T-helper 1 cell treated with Interleukin-12 subunit alpha and Interleukin-12 subunit beta and Interleukin-4 antibody, amounts not matched to agents 30 μg/mL and 1 μg/mL, for 36 hours (primary cell): ENCODE data around the gene VSIG10.
"Not testable (repeated sequence)": the region's sequence is repeated elsewhere in the genome, so short reads cannot be mapped to it uniquely, and the experiment has no call there.

Experiments
- H3K27ac Mint-ChIP-seq: one replicate; pipeline ENCODE4 v1.8.0; 2021; ENCODE audit warnings: mild to moderate bottlenecking, mixed read lengths
- H3K27me3 Mint-ChIP-seq: one replicate; pipeline ENCODE4 v1.8.0; 2021; ENCODE audit warnings: low read depth, mixed read lengths
- H3K36me3 Mint-ChIP-seq: one replicate; pipeline ENCODE4 v1.8.0; 2021; ENCODE audit warnings: low read depth, mixed read lengths
- H3K4me1 Mint-ChIP-seq: one replicate; pipeline ENCODE4 v1.8.0; 2021; ENCODE audit warnings: low read depth, mixed read lengths
- H3K4me3 Mint-ChIP-seq: one replicate; pipeline ENCODE4 v1.8.0; 2021; ENCODE audit warnings: mild to moderate bottlenecking, moderate library complexity, mixed read lengths
- H3K9me3 Mint-ChIP-seq: one replicate; pipeline ENCODE4 v1.8.0; 2021; ENCODE audit warnings: mixed read lengths

Gene VSIG10

GRCh38 chr12:118098401-118098800 is 5.4 kb downstream of the VSIG10 start:
- H3K4me1 Mint-ChIP-seq, result peaks cover 2% of the 10 kb centered on the region
- no peak overlapping the region for H3K4me3 Mint-ChIP-seq
- no peaks in the 10 kb centered on the region for H3K9me3 Mint-ChIP-seq
- no peak overlapping the region for H3K27ac Mint-ChIP-seq
- no peaks in the 10 kb centered on the region for H3K36me3 Mint-ChIP-seq
- peaks cover 26% of the 10 kb centered on the region for H3K27me3 Mint-ChIP-seq

DNA sequence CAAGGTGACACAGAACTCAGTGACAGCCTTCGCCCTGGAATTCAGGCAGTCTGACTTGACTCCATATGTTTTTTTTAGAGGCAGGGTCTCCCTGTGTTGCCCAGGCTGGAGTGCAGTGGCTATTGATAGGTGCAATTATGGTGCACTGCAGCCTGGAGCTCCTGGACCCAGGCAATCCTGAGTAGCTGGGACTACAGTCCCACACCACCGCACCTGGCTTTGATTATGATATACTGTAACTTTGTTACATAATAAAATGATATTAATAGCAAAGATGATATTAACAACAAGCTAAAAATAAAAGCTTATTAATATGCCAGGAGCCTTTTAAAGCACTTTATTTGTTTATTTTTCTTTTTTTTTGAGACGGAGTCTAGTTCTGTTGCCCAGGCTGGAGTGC is 9.8 kb downstream of the VSIG10 start:
- no peak overlapping the region for H3K27ac Mint-ChIP-seq
- no peak overlapping the region for H3K4me3 Mint-ChIP-seq

GRCh38 chr12:118089782-118090181 is 14.0 kb downstream of the VSIG10 start:
- H3K36me3 Mint-ChIP-seq, result no peaks in the 10 kb centered on the region
- H3K4me1 Mint-ChIP-seq, result no peaks in the 10 kb centered on the region
- no peak overlapping the region for H3K4me3 Mint-ChIP-seq
- no peaks in the 10 kb centered on the region for H3K9me3 Mint-ChIP-seq
- H3K27ac Mint-ChIP-seq, result no peak overlapping the region
- H3K27me3 Mint-ChIP-seq, result no peaks in the 10 kb centered on the region

More for the DNA sequence above, 9.8 kb downstream of the VSIG10 start:
- H3K27me3 Mint-ChIP-seq, result peaks cover 4% of the 10 kb centered on the region
- no peaks in the 10 kb centered on the region for H3K36me3 Mint-ChIP-seq
- H3K9me3 Mint-ChIP-seq, result no peaks in the 10 kb centered on the region
- no peaks in the 10 kb centered on the region for H3K4me1 Mint-ChIP-seq

DNA sequence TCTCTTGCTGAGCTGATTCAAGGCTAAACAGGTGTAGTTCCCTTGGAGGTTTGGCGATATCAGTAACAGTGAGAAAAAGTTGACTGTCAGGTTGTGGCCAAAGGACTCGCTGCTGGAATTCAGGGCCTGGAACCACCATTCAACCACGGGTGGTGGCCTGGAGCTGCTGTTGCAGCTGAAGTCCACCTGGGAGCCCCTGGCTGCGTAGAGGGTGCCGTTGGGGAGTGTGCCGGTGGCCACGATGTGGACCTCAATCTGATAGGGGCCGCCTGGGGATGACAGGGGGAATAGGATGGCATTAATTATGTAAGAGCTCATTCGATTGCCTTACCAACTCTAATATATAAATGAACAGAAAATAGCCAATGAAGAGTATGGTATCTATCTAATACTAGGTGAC is 21.6 kb downstream of the VSIG10 start:
- no peaks in the 10 kb centered on the region for H3K27me3 Mint-ChIP-seq
- no peaks in the 10 kb centered on the region for H3K9me3 Mint-ChIP-seq
- no peaks in the 10 kb centered on the region for H3K36me3 Mint-ChIP-seq
- no peak overlapping the region for H3K4me3 Mint-ChIP-seq
- no peaks in the 10 kb centered on the region for H3K4me1 Mint-ChIP-seq
- H3K27ac Mint-ChIP-seq, result no peak overlapping the region

DNA sequence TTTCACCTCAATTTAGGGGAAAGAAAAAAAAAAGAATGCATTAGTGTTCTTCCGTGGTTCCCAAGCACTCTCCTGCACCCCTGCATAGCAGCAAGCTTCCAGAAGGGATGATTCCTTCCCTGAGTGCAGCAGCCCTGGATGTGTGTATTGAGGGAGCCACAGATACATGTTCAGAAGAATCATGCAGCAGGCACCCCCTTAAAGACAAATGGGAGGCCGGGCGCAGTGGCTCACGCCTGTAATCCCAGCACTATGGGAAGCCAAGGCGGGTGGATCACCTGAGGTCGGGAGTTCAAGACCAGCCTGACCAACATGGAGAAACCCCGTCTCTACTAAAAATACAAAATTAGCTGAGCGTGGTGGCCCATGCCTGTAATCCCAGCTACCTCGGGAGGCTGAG is 22.3 kb downstream of the VSIG10 start:
- not testable (repeated sequence) for H3K27me3 Mint-ChIP-seq, H3K27ac Mint-ChIP-seq, H3K4me3 Mint-ChIP-seq

GRCh38 chr12:118073768-118074167 is 30.0 kb downstream of the VSIG10 start:
- H3K9me3 Mint-ChIP-seq, result no peaks in the 10 kb centered on the region
- H3K27me3 Mint-ChIP-seq, result no peaks in the 10 kb centered on the region
- H3K27ac Mint-ChIP-seq, result no peak overlapping the region
- H3K4me1 Mint-ChIP-seq, result no peaks in the 10 kb centered on the region
- H3K36me3 Mint-ChIP-seq, result no peaks in the 10 kb centered on the region
- no peak overlapping the region for H3K4me3 Mint-ChIP-seq

More for the DNA sequence above, 22.3 kb downstream of the VSIG10 start:
- not testable (repeated sequence) for H3K9me3 Mint-ChIP-seq, H3K4me1 Mint-ChIP-seq, H3K36me3 Mint-ChIP-seq

DNA sequence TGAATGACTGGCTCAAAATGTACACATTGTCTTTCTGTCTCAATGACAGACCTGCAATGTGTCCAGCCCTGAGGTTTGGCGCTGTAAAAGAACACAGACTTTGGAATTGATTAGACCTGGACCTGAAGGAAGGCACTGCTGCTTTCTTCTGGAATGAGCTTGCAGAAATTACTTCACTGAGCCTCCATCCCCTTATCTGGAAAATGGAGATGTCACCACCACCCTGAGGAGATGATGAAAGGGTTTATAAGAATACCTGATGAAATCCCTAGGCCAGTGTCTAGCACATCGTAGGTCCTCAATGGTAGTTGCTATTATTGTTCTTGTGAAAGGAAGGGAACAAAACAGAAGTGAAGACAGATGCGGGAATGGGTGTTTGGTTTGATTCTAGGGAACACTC is 33.2 kb downstream of the VSIG10 start:
- H3K27ac Mint-ChIP-seq, result no peak overlapping the region
- peaks cover under 1% of the 10 kb centered on the region for H3K36me3 Mint-ChIP-seq
- H3K9me3 Mint-ChIP-seq, result no peaks in the 10 kb centered on the region
- H3K27me3 Mint-ChIP-seq, result no peaks in the 10 kb centered on the region
- peaks cover 15% of the 10 kb centered on the region for H3K4me1 Mint-ChIP-seq
- no peak overlapping the region for H3K4me3 Mint-ChIP-seq

- peaks cover 5% of the 10 kb centered on the region for H3K36me3 Mint-ChIP-seq
- no peaks in the 10 kb centered on the region for H3K9me3 Mint-ChIP-seq
- peaks cover 34% of the 10 kb centered on the region for H3K4me1 Mint-ChIP-seq
- H3K27me3 Mint-ChIP-seq, result no peaks in the 10 kb centered on the region
- no peak overlapping the region for H3K27ac Mint-ChIP-seq
- no peak overlapping the region for H3K4me3 Mint-ChIP-seq
These were observed 35.4 kb downstream of the VSIG10 start for GRCh38 chr12:118068445-118068844.

DNA sequence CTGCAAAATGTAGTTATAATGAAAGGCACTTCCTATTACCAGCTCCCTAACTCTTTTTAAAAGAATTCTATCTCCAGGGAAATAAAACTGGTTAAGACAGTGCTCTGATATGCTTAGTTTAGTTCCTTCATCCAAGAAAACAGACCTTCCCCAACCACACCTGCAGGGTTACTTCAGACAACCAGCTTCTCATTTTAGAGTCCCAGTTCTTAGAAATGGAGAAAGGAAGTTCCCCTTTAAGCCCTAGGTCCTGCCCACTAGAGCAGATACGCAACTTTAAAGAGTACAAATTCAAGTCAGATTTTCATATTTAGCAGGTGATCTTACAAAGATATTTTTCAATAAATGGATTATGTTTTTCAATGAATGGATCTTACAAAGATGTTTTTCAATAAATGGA is 38.4 kb downstream of the VSIG10 start:
- Mint-ChIP-seq H3K4me3 (peak overlapping the region; percentile 40), H3K27ac (peak overlapping the region; percentile 56), H3K4me1 (peaks cover 45% of the 10 kb centered on the region), H3K36me3 (peaks cover 10% of the 10 kb centered on the region), H3K9me3 (no peaks in the 10 kb centered on the region), H3K27me3 (no peaks in the 10 kb centered on the region)

- H3K27me3 Mint-ChIP-seq, result no peaks in the 10 kb centered on the region
- peaks cover 52% of the 10 kb centered on the region for H3K4me1 Mint-ChIP-seq
- H3K4me3 Mint-ChIP-seq, result peak overlapping the region; percentile 66
- peak overlapping the region; percentile 74 for H3K27ac Mint-ChIP-seq
- peaks cover 10% of the 10 kb centered on the region for H3K36me3 Mint-ChIP-seq
- no peaks in the 10 kb centered on the region for H3K9me3 Mint-ChIP-seq
These were observed 39.2 kb downstream of the VSIG10 start for GRCh38 chr12:118064608-118065007.

GRCh38 chr12:118063576-118064391 is 40.0 kb downstream of the VSIG10 start:
- H3K27me3 Mint-ChIP-seq, result no peaks in the 10 kb centered on the region
- peak overlapping the region; percentile 57 for H3K27ac Mint-ChIP-seq
- no peaks in the 10 kb centered on the region for H3K9me3 Mint-ChIP-seq
- H3K36me3 Mint-ChIP-seq, result peaks cover 12% of the 10 kb centered on the region
- H3K4me1 Mint-ChIP-seq, result peaks cover 61% of the 10 kb centered on the region
- peak overlapping the region; percentile 66 for H3K4me3 Mint-ChIP-seq

- Mint-ChIP-seq H3K36me3 (peaks cover 12% of the 10 kb centered on the region), H3K4me1 (peaks cover 52% of the 10 kb centered on the region), H3K4me3 (peak overlapping the region; percentile 97), H3K27ac (peak overlapping the region; percentile 95), H3K9me3 (no peaks in the 10 kb centered on the region), H3K27me3 (no peaks in the 10 kb centered on the region)
These were observed 41.7 kb downstream of the VSIG10 start for GRCh38 chr12:118061873-118062843.

DNA sequence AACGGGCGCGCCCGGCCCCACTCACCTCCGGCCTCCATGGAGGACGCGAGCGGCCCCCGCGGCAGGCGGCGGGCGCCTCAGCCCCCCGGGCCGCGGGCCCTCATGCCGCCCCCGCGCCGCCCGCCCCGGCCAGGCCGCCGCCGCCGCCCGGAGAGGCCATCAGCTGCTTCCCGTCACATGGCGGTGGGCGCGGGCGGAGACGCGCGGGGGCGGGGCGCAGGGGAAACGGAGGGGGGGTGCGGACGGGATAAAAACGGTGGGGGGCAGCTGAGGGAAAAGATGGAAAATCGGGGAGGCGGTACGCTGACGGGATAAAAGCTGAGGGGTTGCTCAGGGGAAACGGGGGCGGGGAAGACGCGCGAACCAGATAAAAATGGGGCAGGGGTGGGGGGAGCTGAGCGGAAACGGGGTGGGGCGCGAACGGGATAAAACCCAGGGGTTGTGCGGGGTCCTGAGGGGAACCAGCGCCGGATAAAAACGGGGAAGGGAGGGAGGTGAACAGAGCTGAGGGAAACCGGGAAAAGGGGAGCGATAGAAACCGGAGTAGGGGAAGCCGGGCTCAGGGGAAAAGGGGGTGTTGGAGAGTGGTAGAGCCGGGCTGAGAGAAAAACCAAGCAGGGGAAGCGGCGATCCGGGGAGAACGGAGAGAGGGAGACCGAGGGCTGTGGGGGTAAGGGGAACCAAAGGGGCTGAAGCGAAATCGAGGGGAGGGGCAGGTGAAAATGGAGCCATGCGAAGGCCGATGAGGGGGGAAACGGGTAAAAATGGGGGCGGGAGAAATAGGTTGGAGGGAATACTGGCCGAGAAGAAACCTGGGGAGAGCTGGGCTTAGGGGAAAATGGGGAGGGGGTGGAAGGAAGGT is 42.6 kb downstream of the VSIG10 start, which contains the start of gene WSB2:
TSS of gene WSB2 (minus strand) at position 169 of the 862 bp plus-strand sequence. CDS start at position 38, 131 bp downstream.
- H3K36me3 Mint-ChIP-seq, result peaks cover 14% of the 10 kb centered on the region
- H3K27ac Mint-ChIP-seq, result peak within 1 kb of the TSS; percentile 95
- H3K27me3 Mint-ChIP-seq, result no peaks in the 10 kb centered on the region
- peak within 1 kb of the TSS; percentile 97 for H3K4me3 Mint-ChIP-seq
- H3K9me3 Mint-ChIP-seq, result no peaks in the 10 kb centered on the region
- H3K4me1 Mint-ChIP-seq, result peaks cover 50% of the 10 kb centered on the region
